Stimulated activated CD8-positive, alpha-beta memory T cell treated with anti-CD3 and anti-CD28 coated beads, Interleukin-4, amount 100 ng/mL, for 1 hour (primary cell): ENCODE measurements around the gene ZNF341.

Experiments used
- DNase-seq, 2 donors: peaks; one replicate each; pipeline ENCODE4 v3.0.0-alpha.2; 2020; ENCODE audit warnings: low read depth in 2 of 2, low spot score in 1 of 2

Gene ZNF341

DNA sequence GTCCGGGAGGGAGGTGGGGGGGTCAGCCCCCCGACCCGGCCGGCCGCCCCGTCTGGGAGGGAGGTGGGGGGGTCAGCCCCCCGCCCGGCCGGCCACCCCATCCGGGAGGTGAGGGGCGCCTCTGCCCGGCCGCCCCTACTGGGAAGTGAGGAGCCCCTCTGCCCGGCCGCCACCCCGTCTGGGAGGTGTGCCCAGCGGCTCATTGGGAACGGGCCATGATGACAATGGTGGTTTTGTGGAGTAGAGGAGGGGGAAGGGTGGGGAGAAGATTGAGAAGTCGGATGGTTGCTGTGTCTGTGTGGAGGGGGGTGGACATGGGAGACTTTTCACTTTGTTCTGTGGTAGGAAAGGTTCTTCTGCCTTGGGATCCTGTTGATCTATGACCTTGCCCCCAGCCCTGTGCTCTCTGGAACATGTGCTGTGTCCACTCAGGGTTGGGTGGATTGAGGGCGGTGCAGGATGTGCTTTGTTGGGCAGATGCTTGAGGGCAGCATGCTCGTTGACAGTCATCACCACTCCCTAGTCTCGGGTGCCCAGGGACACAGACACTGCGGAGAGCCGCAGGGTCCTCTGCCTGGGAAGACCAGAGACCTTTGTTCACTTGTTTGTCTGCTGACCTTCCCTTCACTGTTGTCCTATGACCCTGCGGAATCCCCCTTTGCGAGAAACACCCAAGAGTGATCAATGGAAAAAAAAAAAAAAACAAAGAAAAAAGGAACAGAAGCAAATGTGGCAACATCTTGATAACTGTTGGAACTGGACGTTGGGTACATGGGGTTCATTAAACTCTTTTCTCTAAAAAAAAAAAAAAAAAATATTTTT, 30.0 kb upstream of the ZNF341 start:
- DNase-seq, result no peak

DNA sequence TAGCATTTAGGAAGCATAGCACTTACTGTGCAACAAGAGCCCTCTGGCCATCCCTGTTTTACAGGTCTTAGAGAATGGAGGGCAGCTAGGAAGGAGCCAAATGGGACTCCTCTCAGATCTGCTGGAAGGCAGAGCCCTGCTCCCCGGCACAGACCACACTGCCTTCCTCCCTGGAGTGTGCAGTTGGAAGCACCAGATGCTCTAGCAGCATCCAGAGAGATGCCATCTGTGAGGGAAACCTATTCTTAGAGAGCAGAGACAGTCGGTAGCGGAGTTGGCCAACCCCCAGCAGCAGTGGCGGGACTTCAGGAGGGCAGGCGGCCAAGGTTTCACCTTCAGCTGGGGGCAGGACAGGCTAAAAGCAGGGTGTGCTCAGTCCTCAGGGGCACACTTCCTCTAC, 28.9 kb upstream of the ZNF341 start:
- DNase-seq, result no peak

DNA sequence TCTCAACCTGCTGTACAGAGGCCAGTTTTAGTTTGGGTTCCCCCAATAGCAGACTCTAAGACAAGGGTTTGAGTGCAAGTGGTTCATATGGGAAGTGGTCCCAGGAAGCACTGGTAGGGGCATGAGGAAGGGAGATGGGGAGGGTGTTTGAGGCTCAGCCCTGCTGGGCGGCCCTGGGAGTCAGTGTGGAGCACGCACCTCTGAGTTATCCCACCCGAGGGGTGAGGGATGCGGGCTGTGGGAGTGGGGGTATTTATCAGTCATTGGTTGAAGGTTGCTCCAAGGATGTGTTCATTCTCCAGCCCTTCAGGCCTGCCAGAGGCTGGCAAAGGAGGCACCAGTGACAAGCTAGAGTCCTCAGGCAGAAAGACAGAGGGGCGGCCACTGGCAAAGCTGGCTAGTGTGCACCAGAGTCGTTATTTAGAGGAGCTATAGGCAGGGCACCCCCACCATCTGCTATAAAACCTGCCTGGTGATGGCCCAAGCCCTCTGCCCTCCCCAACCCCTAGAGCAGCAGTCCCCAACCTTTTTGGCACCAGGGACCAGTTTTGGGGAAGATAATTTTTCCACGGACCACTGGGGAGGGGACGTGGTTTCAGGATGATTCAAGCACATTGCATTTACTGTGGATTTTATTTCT, 28.2 kb upstream of the ZNF341 start:
- no peak for DNase-seq

DNA sequence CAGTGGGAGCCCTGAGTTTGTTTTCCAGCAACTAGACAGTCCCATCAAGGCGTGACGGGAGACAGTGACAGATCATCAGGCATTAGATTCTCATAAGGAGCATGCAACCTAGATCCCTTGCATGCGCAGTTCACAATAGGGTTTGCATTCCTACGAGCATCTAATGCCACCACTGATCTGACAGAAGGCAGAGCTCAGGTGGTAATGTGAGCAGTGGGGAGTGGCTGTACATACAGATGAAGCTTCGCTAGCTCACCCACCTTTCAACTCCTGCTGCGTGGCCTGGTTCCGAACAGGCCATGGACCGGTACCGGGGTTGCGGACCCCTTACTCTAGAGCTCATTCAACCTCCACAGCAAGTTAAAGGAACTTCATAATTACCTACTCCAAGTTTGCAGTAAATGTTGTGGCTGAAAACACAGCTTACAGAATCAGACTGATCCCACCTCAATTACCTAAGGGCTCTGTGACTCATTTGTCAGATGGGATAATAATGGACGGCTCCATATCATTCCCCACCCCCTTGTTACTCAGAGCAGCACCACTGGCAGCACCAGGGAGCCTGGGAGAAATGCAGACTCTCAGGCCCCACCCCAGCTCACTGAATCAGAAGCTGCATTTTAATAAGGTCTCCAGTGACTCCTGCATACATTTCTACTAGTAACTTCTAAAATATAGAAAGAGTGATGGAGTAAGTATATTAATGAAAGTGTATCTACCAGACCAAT, 27.4 kb upstream of the ZNF341 start:
- DNase-seq, result no peak

DNA sequence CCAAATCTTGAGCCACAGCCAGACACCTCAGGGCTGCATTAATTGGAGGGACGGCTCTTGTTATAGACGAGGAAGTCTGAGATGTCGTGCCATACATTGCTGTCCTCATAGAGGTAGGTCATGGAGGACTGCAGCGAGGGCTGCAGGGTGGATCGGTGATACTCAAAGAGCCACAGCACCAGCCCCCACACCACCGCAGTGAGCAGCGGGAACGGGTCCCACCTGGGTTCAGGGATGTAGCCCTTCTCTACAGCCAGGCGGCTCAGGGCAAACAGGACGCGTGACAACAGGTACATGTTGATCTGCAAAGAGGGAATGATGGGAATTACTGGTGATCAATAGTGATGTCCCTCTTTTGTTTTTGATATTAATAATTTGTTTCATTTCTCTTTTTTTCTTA, 24.1 kb upstream of the ZNF341 start:
- no peak for DNase-seq

DNA sequence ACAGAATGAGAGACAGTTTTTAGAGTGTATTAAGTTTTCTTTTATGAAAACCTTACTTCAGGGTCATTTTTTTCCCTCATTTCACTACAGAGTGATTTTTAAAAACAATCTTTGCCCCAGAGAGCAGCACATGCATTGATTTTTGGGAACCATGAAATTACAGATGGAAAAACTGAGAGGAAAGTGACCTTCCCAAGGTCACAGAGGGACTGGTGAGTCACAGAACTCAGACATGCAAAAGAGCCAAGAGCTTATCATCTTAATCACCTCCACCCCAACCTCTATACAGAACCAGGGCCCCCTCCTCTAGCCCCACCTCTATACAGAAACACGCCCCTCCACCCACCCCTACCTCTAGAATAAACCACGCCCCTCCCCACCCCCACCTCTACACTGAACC, 22.4 kb upstream of the ZNF341 start:
- DNase-seq, result no peak

DNA sequence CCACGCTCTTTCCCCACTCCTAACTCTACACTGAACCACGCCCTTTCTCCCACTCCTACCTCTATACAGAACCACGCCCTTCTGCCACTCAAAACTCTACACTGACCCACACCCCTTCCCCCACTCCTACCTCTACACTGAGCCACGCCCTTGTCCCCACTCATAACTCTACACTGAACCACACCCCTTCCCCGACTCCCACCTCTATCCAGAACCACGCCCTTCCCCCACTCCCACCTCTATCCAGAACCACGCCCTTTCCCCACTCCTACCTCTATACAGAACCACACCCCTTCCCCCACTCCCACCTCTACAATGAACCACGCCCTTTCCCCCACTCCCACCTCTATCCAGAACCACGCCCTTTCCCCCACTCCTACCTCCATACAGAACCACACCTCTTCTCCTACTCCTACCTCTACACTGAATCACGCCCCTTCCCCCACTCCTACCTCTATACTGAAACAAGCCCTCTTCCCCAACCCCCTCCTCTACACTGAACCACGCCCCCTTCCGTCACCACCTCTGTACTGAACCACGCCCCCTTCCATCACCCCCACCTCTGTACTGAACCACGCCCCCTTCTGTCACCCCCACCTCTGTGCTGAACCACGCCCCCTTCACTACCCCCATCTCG, 21.8 kb upstream of the ZNF341 start:
- no peak for DNase-seq

DNA sequence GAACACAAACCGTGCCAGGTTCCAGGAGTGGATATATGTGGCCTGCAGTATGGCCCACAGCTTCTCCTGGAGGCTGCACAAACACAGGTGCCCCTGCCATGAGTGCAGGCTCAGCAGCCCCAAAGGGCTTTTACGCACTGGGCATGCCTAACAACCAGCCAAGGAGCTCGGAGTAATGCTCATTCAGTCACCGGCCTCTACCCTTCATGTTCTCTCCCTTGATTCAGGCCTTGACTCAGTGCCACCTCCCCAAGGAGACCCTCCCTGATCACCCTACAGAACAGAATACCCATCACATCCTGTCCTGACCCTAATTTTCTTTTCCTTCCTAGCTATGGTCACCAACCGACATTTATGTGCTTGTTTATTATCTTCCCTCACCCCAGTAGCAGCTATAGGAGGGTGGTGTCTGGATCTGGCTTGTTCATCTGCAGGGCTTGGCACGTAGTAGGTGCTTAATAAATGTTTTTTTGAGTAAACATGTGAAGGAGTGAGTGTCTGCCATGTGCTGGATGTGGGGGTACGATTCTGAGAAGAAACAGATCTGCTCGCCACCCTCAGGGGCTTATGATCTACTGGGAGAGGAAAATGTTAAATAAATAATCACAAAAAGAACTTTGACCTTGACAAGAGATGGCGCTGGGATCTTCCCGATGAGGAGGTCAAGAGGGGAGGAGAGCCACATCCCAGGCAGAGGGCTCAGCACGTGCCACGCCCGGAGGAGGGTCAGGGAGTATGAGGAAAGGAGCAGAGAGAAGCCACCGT, 20.9 kb upstream of the ZNF341 start:
- DNase-seq, result no peak

DNA sequence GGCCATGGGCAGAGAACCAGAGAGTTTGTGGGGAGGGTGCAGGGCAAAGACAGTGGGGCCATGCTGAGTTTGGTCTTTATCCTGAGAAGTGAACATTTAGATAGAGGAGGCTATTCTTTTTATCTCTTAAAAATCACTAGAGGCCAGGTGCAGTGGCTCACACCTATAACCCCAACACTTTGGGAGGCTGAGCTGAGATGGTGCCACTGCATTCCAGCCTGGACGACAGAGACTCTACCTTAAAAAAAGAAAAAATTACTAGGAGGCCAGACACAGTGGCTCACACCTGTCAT, 20.4 kb upstream of the ZNF341 start:
- DNase-seq, result no peak

DNA sequence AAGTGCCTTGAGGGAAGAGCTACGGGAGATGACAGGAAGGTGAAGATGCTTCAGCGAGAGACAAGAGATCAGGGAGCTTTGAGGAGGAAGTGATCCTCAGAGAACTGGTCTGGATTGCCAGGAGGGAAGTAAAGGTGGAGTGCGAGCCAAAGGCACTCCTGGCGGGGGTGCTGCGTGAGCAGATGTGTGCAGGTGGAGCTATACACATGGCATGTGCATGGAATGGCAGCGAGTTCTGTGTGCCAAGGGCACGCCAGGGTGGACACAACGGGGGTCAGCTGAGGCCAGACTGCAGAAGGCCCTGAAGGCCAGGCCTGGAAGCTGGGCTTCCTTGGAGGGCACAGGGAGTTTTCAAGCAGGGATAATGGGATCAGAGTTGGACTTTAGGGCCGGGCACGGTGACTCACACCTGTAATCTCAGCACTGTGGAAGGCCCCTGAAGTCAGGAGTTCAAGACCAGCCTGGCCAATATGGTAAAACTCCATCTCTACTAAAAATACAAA, 17.9 kb upstream of the ZNF341 start:
- DNase-seq, result no peak

DNA sequence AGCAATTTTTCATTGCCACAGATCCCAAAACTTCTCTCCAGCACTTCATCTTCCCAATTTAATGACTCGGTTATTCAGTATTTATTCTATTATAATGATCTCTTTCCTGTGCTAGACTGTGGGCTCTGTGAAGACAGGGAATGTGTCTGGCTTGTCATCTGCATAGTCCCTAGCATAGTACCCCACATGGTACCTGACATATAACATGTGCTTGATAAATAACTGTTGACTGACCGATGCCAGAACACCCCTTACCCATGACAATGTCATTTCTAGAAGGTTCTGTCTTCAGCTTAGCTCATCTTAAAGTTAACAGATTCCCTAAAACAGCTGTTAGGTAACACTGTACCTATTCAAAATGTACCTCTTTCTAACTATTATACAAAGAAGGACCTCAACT, 15.3 kb upstream of the ZNF341 start:
- no peak for DNase-seq

DNA sequence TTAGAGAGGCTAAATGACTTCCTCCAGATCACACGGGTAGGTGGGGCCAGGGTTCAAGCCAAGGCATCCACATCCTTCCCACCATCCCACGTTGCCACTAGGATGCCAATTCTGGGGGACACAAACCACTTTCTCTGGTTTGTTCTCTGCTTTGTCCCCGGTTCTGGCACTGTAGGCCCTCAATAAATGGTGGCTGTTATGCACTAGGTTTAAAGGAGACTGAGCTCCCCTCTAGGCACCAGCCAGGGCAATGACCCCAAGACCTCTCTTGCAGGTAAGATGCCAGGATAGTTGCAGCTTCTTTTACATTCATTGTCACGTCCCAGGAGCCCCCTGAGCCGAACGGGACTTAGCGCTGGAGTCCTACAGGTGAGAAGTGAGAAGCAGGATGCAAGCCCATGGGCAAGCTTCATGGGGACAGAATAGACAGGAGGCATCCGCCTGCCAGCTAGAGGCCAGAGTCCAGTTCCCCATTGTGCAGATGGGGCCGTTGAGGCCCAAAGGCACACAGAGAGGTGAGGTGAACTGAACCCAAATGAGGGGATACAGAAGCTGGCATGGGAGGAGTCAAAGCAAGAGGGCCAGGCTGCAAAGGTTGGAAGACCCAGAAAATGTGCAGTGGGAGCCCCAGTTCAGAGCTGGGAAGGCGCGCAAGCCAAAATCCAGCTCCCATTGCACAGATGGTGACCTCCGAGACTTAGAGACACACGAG, 12.4 kb upstream of the ZNF341 start:
- DNase-seq, result no peak

DNA sequence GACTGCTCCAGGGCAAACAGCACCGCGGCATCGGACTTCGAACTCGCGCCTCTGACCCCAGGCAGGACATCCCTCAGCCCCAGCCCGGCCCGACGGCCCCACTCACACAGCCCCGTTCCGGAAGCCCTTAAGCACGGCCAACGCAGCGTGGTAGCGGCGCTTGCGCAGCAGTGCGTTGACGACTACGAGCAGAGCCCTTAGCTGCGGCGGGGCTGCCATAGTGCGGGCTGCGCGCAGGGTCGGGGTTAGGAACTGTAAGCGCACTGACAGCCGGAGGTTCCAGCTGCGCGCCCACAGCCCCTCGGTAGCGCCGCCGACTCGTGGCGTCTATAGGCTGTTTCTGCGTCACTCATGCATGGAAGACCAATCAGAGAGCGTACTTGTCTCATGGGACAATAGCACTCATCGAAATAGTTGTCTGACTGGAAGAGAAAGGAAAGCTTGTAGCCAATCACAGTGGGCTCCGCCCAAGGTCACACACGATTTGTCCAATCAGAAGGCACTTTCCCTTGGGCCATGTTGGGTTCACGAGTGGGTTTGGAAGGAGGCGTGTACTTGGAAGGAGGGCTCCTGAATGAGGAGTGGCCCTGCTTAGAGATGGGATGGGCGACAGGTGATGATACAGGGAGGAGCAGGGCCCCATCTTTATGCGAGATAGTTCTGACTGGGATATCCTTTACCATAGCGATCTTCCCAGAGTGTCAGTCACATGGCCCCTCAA, 11.6 kb upstream of the ZNF341 start, which contains the start of gene PXMP4:
Gene PXMP4, minus strand, starts transcription at position 322 of the 721 bp plus-strand sequence. Its CDS starts 103 bp downstream, at position 219.
- peak; percentile 61 to 73 for DNase-seq

DNA sequence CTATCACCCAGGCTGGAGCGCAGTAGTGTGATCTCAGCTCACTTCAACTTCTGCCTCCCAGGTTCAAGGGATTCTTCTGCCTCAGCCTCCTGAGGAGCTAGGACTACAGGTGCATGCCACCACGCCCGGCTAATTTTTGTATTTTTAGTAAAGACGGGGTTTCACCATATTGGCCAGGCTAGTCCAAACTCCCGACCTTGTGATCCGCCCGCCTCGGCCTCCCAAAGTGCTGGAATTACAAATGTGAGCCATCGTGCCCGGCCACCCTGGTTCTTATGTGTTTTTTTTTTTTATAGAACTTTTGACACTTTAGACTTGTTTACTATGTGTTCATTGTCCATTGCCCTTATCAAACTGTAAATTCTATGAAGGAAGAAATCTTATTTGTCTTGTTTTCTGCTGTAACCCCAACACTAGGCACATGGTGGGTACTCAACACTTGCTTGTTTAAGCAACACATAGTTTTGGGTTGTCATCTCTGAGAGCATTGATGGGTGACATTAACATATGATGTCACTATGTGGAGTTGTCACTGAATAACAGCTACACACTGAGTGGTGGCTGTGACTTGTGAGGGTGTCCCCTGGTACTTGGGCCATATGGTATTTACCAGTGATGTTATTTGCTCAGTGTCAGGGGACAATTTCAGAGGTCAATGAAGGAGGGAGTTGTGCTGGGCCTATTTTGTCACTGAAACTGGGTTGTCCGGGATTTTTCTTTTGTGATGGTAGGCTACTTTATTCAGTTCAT, 10.2 kb upstream of the ZNF341 start:
- no peak for DNase-seq

DNA sequence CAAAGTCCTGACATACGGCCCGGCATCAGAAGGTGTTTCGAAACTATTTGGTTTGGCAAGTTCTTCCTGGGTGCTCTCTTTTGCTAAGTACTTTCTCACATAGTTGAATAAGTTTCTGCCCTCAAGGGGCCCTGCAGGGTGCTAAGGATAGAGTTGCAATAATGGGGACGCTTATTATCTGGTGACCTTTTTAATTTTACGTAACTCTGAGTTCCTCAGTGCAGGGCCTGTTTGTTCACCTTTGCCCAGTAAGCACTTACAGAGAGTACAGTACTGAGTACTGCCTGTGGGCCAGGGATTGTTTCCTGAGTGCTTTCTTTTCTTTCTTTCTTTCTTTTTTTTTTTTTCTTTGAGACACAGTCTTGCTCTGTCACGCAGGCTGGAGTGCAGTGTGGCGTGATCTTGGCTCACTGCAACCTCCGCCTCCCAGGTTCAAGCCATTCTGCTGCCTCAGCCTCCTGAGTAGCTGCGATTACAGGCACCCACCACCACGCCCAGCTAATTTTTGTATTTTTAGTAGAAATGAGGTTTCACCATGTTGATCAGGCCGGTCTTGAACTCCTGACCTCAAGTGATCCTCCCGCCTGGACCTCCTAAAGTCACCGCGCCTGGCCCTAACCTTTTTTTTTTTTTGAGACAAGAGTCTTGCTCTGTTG, 7.2 kb upstream of the ZNF341 start:
- no peak for DNase-seq

DNA sequence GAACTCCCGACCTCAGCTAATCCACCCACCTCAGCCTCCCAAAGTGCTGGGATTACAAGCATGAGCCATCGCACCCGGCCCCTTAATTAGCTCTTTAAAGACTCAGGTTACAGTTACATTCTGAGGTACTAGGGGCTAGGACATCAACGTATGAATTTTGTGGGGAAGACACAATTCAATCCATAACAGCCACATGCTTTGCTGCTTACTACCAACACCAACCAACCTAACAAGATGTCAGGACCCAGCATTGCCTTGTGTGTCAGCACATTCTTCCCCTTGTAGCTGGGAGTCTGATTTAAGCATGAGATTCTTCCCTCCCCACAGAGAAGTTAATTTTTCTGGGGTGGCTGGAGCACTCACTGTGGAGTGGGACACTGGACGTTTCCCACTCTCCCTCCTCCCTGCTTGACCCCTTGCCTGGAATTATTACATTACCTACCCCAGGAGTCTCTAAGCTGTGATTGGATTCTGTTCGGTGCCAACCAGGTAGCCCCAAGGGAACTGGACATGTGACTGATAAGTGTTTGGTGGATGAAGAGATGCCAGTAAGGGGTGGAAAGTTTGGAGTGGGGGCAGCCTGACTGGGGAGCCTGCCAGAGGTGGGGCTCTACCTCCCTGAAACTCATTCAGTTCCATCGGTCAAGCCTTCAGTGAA, 6.1 kb upstream of the ZNF341 start:
- no peak for DNase-seq

DNA sequence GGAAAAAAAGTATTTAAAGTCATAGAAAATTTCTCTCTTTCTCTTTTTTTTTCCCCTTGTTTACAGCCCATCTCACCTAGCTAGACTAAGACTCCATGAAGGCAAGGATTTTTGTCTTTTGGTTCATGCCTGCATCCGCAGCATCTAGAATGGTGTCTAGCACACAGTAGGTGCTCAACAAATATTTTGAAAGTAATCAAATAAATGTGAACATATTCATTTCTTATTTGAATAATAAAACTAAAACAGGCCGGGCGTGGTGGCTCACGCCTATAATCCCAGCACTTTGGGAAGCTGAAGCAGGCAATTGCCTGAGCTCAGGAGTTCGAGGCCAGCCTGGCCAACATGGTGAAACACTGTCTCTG, 4.7 kb upstream of the ZNF341 start:
- no peak for DNase-seq

DNA sequence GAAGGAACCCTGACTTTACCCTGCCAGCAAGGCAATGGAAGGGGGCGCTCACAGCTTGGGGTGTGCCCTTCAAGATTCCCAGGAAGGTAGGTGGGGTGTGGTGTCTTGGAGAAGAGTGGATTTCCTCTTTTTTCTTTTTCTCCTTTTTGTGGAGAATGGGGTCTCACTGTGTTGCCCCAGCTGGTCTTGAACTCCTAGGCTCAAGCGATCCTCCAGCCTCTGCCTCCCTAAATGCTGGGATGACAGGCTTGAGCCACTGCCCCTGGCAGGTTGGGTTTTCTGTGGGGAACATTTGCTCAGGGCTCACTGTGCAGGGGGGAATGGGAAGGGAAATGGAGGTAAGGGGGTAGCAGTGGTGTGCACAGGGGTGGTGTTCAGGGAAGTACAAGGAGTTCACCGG, 4.0 kb upstream of the ZNF341 start:
- DNase-seq, result no peak
